Upper lobe of left lung (tissue), 6 donors: ENCODE measurements around the gene TNN. TPM values are rescaled to one million over a fixed set of nuclear protein-coding genes. Genes with fewer than 3 reads are reported as not detected.

ENCODE experiments used
- ATAC-seq, 2 donors: fragments of 200-7000 bp; cut with Tn5 transposase; one replicate each; pipeline ENCODE4 v1.9.1; 2022; ENCODE audit warnings: mild to moderate bottlenecking in 2 of 2, moderate library complexity in 2 of 2; ENCODE audit not compliant: low FRiP score in 2 of 2
- DNase-seq, 2 donors: peaks; one replicate each; pipeline ENCODE4 v3.0.0-alpha.2; 2019 to 2020
- H3K27ac ChIP-seq, 4 donors: fragments of 200-600 bp; sonication (generic); one replicate each; pipeline ENCODE4 v1.5.1; 2016 to 2019
- H3K27me3 ChIP-seq, 4 donors: fragments of 200-600 bp; sonication (generic); one replicate each; pipeline ENCODE4 v1.5.1; 2017 to 2019
- H3K36me3 ChIP-seq, 4 donors: fragments of 200-600 bp; sonication (generic); one replicate each; pipeline ENCODE4 v1.5.1; 2016 to 2019
- H3K4me1 ChIP-seq, 4 donors: fragments of 200-600 bp; sonication (generic); one replicate each; pipeline ENCODE4 v1.5.1; 2018 to 2019
- H3K4me3 ChIP-seq, 4 donors: fragments of 200-600 bp; sonication (generic); one replicate each; pipeline ENCODE4 v1.5.1; 2017 to 2019; ENCODE audit warnings: mild to moderate bottlenecking in 2 of 4, moderate library complexity in 1 of 4
- H3K9me3 ChIP-seq, 4 donors: fragments of 200-600 bp; sonication (generic); one replicate each; pipeline ENCODE4 v1.5.1; 2018 to 2019
- EP300 ChIP-seq, 4 donors: sonication (generic); formaldehyde crosslinking; IDR thresholded peaks; one replicate each; pipeline ENCODE4 v1.5.1; 2017; ENCODE audit warnings: antibody characterized with exemption in 4 of 4, control low read depth in 2 of 4
- POLR2A ChIP-seq, 4 donors: fragments of 450-650 bp; IDR thresholded peaks; one replicate each; pipeline ENCODE4 v1.5.1; 2016 to 2017; ENCODE audit warnings: antibody characterized with exemption in 4 of 4, mild to moderate bottlenecking in 2 of 4
- POLR2AphosphoS5 ChIP-seq, 2 donors: sonication (generic); formaldehyde crosslinking; IDR thresholded peaks; one replicate each; pipeline ENCODE4 v1.5.1; 2017; ENCODE audit warnings: antibody characterized with exemption in 2 of 2
- WGBS, 2 donors: methylation state at CpG; one replicate each; pipeline ENCODE4 v1.1.5; 2017 to 2018; 5-methylcytosine and 5-hydroxymethylcytosine counted together
- total RNA-seq, 6 donors: library from RNA; depleted of rRNA in 4 of 6; stranded (reverse); fragments of >200 nt in 4 of 6; gene quantifications; one replicate each; pipeline versions ENCODE4 v1.1.0 to v1.2.1, GENCODE V29; 2016 to 2021
- TF ChIP-seq, protein P1 (sequence below), 6 experiments: fragments of 450-650 bp in 4 of 6; fragments of 200-600 bp in 2 of 6; sonication (generic) in 2 of 6; IDR thresholded peaks; one replicate each; pipeline ENCODE4 v1.5.1; 2016 to 2019; ENCODE audit warnings: antibody characterized with exemption in 6 of 6
- donor health status: DM: no; HTN: no; CAD: no; lungs with moderate emphysema.
- donor health status: DM: no; HTN: yes; CAD: no; lungs with severe emphysema.

Gene TNN
- total RNA-seq, 6 donors from 2014 or later = 0.14 to 1.0 (median 0.16) TPM; not detected in 2

- no peak for TF ChIP-seq POLR2A (IDR thresholded peaks at IDR 0.05)
- TF ChIP-seq, protein P1, sequence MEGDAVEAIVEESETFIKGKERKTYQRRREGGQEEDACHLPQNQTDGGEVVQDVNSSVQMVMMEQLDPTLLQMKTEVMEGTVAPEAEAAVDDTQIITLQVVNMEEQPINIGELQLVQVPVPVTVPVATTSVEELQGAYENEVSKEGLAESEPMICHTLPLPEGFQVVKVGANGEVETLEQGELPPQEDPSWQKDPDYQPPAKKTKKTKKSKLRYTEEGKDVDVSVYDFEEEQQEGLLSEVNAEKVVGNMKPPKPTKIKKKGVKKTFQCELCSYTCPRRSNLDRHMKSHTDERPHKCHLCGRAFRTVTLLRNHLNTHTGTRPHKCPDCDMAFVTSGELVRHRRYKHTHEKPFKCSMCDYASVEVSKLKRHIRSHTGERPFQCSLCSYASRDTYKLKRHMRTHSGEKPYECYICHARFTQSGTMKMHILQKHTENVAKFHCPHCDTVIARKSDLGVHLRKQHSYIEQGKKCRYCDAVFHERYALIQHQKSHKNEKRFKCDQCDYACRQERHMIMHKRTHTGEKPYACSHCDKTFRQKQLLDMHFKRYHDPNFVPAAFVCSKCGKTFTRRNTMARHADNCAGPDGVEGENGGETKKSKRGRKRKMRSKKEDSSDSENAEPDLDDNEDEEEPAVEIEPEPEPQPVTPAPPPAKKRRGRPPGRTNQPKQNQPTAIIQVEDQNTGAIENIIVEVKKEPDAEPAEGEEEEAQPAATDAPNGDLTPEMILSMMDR (IDR thresholded peaks at IDR 0.05) = no peak
- TF ChIP-seq POLR2AphosphoS5 (IDR thresholded peaks at IDR 0.05) = no peak
- TF ChIP-seq EP300 (IDR thresholded peaks at IDR 0.05) = no peak
- H3K27me3 ChIP-seq = no peaks in the 10 kb centered on the region
- WGBS, 2 donors = 94 to 96% methylated on average over 28 to 32 of the region's 32 CpGs
- no peak overlapping the region for H3K27ac ChIP-seq
- H3K4me1 ChIP-seq = no peaks in the 10 kb centered on the region
- no peak overlapping the region for H3K4me3 ChIP-seq
- no peaks in the 10 kb centered on the region for H3K36me3 ChIP-seq
- no peak for ATAC-seq
- DNase-seq = peak in 1 of 2 donors; percentile 67
- no peaks in the 10 kb centered on the region for H3K9me3 ChIP-seq
Observed at GRCh38 chr1:175045519-175045918, 22.1 kb upstream of the TNN start.

- no peak for ATAC-seq
- 81 to 96% methylated on average over 2 of the region's 2 CpGs for WGBS, 2 donors
- H3K4me1 ChIP-seq = no peaks in the 10 kb centered on the region
- no peaks in the 10 kb centered on the region for H3K36me3 ChIP-seq
- no peak overlapping the region for H3K27ac ChIP-seq
- no peaks in the 10 kb centered on the region for H3K27me3 ChIP-seq
- H3K9me3 ChIP-seq = no peaks in the 10 kb centered on the region
- no peak for DNase-seq
- no peak overlapping the region for H3K4me3 ChIP-seq
- TF ChIP-seq POLR2A (IDR thresholded peaks at IDR 0.05) (no peak), EP300 (IDR thresholded peaks at IDR 0.05) (no peak), POLR2AphosphoS5 (IDR thresholded peaks at IDR 0.05) (no peak)
- TF ChIP-seq, protein P1 (IDR thresholded peaks at IDR 0.05) = no peak
Observed at GRCh38 chr1:175050992-175051391, 16.6 kb upstream of the TNN start.

DNA sequence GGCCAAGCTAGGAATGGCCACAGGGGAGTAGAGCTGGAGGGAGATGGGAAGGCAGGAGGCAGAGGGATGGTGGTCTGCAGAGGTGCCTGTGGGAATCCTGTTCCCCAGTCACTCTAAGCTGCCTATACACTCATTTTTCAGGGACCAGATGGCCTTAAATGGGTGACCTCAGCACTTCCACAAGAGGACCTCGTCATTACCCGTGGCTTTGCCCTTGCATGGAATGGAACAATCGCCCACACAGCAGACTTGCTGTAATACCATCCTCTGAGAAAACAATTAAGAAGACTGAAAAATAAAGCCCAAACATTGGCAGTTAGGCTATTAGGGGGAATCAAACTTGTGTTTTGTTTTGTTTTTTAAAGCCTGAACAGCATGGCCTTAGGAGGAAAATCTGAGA is 12.9 kb upstream of the TNN start:
- no peak overlapping the region for H3K27ac ChIP-seq
- no peak overlapping the region for H3K4me3 ChIP-seq
- H3K36me3 ChIP-seq = no peaks in the 10 kb centered on the region
- TF ChIP-seq POLR2A (IDR thresholded peaks at IDR 0.05) (no peak), EP300 (IDR thresholded peaks at IDR 0.05) (no peak), POLR2AphosphoS5 (IDR thresholded peaks at IDR 0.05) (no peak)
- ATAC-seq (no peak), DNase-seq (no peak)
- 84 to 92% methylated on average over 3 of the region's 3 CpGs for WGBS, 2 donors
- no peaks in the 10 kb centered on the region for H3K27me3 ChIP-seq
- no peaks in the 10 kb centered on the region for H3K4me1 ChIP-seq
- H3K9me3 ChIP-seq = no peaks in the 10 kb centered on the region

- TF ChIP-seq, protein P1 (IDR thresholded peaks at IDR 0.05) = no peak
- no peak for TF ChIP-seq EP300 (IDR thresholded peaks at IDR 0.05)
- TF ChIP-seq POLR2A (IDR thresholded peaks at IDR 0.05) = no peak
- TF ChIP-seq POLR2AphosphoS5 (IDR thresholded peaks at IDR 0.05) = no peak
- H3K36me3 ChIP-seq = no peaks in the 10 kb centered on the region
- no peaks in the 10 kb centered on the region for H3K4me1 ChIP-seq
- no peak overlapping the region for H3K27ac ChIP-seq
- DNase-seq (no peak), ATAC-seq (no peak)
- no peak overlapping the region for H3K4me3 ChIP-seq
- 77 to 94% methylated on average over 1 of the region's 1 CpG for whole genome bisulfite sequencing, 2 donors
- H3K9me3 ChIP-seq = no peaks in the 10 kb centered on the region
- no peaks in the 10 kb centered on the region for H3K27me3 ChIP-seq
Observed at GRCh38 chr1:175062339-175062738, 5.3 kb upstream of the TNN start.

DNA sequence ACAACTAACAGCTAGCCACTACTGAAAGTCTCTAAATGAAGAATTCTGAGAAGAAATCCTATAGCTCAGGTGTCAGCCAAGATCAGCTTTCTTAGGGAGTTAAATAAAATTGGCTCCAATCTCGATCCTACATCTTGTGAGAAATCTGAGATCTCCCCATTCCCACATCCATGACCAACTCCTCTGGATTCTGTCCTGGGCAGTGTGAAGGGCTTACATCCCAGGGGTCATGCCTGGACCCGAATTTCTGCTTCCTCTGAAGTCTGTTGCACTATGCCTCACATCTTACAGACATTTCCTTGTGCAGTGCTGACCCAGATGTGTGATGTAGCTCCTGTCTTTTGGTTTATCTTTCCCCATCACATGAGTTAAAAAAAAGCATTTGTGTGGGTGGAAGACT is 4.8 kb upstream of the TNN start:
- H3K27ac ChIP-seq = no peak overlapping the region
- ATAC-seq (no peak), DNase-seq (no peak)
- H3K36me3 ChIP-seq = no peaks in the 10 kb centered on the region
- H3K9me3 ChIP-seq = no peaks in the 10 kb centered on the region
- TF ChIP-seq EP300 (IDR thresholded peaks at IDR 0.05) (no peak), POLR2AphosphoS5 (IDR thresholded peaks at IDR 0.05) (no peak), POLR2A (IDR thresholded peaks at IDR 0.05) (no peak)
- TF ChIP-seq, protein P1 (IDR thresholded peaks at IDR 0.05) = no peak
- WGBS, 2 donors = 57 to 85% methylated on average over 2 of the region's 2 CpGs
- H3K4me3 ChIP-seq = no peak overlapping the region
- no peaks in the 10 kb centered on the region for H3K4me1 ChIP-seq
- no peaks in the 10 kb centered on the region for H3K27me3 ChIP-seq
